ENCODE data around the gene ARHGAP35. TPM values are rescaled to one million over a fixed set of nuclear protein-coding genes. Genes with fewer than 3 reads are reported as not detected.
"Not testable (repeated sequence)": the region's sequence is repeated elsewhere in the genome, so short reads cannot be mapped to it uniquely, and the experiment has no call there.

Gene ARHGAP35
- total RNA-seq, 1 experiment from 2014 or later, result 20.3 TPM

GRCh38 chr19:46844067-46844489 lies 16.7 kb upstream of the ARHGAP35 start:
- DNase-seq (ENCODE audit: low read depth), result no peak

- no peak for DNase-seq (ENCODE audit: low read depth)
Measured at GRCh38 chr19:46845959-46846459, 14.8 kb upstream of the ARHGAP35 start.

GRCh38 chr19:46847528-46847927 lies 13.3 kb upstream of the ARHGAP35 start:
- DNase-seq (ENCODE audit: low read depth), result no peak

GRCh38 chr19:46848389-46848788 lies 12.4 kb upstream of the ARHGAP35 start:
- DNase-seq (ENCODE audit: low read depth), result no peak

- peak; percentile 39 for DNase-seq (ENCODE audit: low read depth)
Measured at GRCh38 chr19:46849610-46850009, 11.2 kb upstream of the ARHGAP35 start.

GRCh38 chr19:46850228-46851203 lies 10.3 kb upstream of the ARHGAP35 start, which contains the start of gene AP2S1:
Gene AP2S1 (minus strand): TSS chr19:46850846. CDS start chr19:46850766, 80 bp downstream.
- DNase-seq (ENCODE audit: low read depth), result peak; percentile 97

GRCh38 chr19:46852830-46853229 lies 8.0 kb upstream of the ARHGAP35 start:
- no peak for DNase-seq (ENCODE audit: low read depth)

- not testable (repeated sequence) for DNase-seq (ENCODE audit: low read depth)
Measured at GRCh38 chr19:46854698-46855097, 6.1 kb upstream of the ARHGAP35 start.

GRCh38 chr19:46856062-46857022 lies 4.5 kb upstream of the ARHGAP35 start:
- peak; percentile 98 for DNase-seq (ENCODE audit: low read depth)

- no peak for DNase-seq (ENCODE audit: low read depth)
Measured at GRCh38 chr19:46859637-46860124, 1.1 kb upstream of the ARHGAP35 start.

- DNase-seq (ENCODE audit: low read depth), result peak; percentile 100
Measured at GRCh38 chr19:46860125-46860845, 512 bp upstream of the ARHGAP35 start.

- peak; percentile 40 for DNase-seq (ENCODE audit: low read depth)
Measured at GRCh38 chr19:46861691-46862502, 1.1 kb downstream of the ARHGAP35 start.

- no peak for DNase-seq (ENCODE audit: low read depth)
Measured at GRCh38 chr19:46862503-46862834, 1.7 kb downstream of the ARHGAP35 start.

- no peak for DNase-seq (ENCODE audit: low read depth)
Measured at GRCh38 chr19:46862974-46863632, 2.3 kb downstream of the ARHGAP35 start.

- peak; percentile 80 for DNase-seq (ENCODE audit: low read depth)
Measured at GRCh38 chr19:46863818-46864629, 3.2 kb downstream of the ARHGAP35 start.

GRCh38 chr19:46866407-46867136 lies 5.8 kb downstream of the ARHGAP35 start:
- no peak for DNase-seq (ENCODE audit: low read depth)

- no peak for DNase-seq (ENCODE audit: low read depth)
Measured at GRCh38 chr19:46867170-46867569, 6.4 kb downstream of the ARHGAP35 start.

Measured in Daoy (cell line).